Activated CD4-positive, alpha-beta T cell treated with anti-CD3 and anti-CD28 coated beads, Interleukin-2, amount 50 U/mL, for 4 hours (primary cell): ENCODE measurements around the gene TRIM52.
"Not testable (repeated sequence)": the region's sequence is repeated elsewhere in the genome, so short reads cannot be mapped to it uniquely, and the experiment has no call there.

Source experiments
- DNase-seq, 2 experiments: peaks; one replicate each; pipeline ENCODE4 v3.0.0-alpha.2; 2020

TRIM52 gene

GRCh38 chr5:181233088-181233800, 27.7 kb downstream of the TRIM52 start:
- DNase-seq, result no peak

GRCh38 chr5:181232593-181232992, 28.4 kb downstream of the TRIM52 start:
- no peak for DNase-seq

DNA sequence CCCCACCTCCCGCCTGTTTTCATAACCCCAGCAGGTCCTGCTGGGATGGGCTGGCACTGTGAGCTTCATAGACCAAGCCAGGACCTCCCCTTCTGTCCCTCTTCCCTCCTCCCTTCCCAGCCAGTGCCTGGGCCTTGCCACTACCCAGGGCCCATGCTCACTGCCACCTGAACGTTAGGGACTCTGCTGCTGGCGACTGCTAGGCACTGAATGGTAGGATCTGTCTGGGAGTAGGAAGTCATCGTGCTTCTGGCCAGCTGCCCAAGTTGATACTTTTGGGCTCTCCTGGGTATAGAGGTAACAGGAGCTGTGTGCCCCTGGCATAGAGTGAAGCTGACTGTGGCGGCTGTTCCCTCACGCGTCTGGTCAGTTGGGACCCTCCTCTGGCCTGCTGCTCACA, 29.5 kb downstream of the TRIM52 start:
- no peak for DNase-seq

DNA sequence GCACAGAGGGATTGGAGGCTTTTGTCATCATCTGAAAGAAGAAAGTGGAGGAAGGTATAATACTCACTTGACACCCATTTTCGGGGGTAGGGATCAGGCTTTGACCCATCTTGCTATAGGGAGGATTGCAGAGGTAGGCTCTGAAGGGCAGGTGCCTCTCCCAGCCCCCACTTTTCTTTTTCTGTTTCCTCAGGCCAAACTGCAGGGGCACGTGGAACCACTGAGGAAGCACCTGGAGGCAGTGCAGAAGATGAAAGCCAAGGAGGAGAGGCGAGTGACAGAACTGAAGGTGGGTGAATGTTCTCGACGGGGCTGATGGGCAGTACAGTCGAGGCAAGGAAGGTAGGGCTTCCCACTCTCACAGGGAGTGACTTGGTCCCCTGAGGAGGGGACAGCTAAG, 30.4 kb downstream of the TRIM52 start:
- DNase-seq, result no peak

DNA sequence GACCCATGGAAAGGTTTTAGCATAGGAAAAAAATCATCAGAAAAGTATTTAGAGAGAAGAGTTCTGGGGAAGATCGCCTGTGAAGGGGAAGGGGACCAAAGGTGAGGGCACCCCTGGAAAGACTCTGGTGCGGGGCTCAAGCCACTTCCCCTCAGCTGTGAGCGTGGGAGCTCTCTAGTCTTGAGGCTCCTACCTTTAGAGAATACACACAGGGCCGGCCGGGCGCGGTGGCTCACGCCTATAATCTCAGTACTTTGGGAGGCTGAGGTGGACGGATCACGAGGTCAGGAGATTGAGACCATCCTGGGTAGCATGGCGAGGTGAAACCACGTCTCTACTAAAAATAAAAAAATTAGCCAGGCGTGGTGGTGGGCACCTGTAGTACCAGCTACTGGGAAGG, 30.9 kb downstream of the TRIM52 start:
- no peak for DNase-seq

DNA sequence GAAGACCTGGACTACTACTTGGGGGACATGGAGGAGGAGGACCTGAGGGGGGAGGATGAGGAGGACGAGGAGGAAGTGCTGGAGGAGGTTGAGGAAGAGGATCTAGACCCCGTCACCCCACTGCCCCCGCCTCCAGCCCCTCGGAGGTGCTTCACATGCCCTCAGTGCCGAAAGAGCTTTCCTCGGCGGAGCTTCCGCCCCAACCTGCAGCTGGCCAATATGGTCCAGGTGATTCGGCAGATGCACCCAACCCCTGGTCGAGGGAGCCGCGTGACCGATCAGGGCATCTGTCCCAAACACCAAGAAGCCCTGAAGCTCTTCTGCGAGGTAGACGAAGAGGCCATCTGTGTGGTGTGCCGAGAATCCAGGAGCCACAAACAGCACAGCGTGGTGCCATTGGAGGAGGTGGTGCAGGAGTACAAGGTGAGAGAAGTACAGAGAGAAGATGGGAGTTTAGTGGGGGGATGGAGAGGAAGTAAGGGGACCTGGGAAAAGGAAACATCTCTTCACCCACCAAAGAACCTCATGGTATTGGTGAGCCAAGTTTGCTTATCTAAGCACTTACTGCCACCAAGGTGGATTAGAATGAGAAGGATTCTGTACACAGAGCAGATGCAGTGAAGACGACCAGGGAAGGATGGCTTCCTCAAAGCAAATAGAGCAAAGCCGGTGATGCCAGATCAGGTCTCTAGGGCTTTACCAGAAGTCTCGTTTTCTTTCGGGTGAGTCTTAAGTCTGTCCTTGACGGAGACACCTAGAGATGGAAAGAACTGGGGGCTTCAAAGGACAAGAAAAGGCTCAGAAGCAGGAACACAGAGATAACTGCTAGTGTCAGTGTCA, 36.3 kb downstream of the TRIM52 start:
- DNase-seq, result no peak

DNA sequence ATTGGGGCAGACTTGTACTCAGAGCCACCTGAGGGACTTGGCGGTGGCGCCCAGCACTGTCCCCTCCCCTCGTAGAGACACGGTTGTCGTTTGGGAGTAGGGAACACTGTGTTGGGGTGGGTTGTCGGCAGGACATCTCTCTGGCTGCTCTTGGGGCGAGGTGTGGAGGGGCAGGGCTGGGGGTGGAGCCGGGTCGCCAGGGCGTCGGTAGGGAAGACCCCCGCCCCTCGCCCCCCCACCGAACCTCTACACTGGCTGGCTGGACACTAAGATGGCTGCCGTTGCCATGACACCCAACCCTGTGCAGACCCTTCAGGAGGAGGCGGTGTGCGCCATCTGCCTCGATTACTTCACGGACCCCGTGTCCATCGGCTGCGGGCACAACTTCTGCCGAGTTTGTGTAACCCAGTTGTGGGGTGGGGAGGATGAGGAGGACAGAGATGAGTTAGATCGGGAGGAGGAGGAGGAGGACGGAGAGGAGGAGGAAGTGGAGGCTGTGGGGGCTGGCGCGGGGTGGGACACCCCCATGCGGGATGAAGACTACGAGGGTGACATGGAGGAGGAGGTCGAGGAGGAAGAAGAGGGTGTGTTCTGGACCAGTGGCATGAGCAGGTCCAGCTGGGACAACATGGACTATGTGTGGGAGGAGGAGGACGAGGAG, 37.1 kb downstream of the TRIM52 start:
- no peak for DNase-seq

DNA sequence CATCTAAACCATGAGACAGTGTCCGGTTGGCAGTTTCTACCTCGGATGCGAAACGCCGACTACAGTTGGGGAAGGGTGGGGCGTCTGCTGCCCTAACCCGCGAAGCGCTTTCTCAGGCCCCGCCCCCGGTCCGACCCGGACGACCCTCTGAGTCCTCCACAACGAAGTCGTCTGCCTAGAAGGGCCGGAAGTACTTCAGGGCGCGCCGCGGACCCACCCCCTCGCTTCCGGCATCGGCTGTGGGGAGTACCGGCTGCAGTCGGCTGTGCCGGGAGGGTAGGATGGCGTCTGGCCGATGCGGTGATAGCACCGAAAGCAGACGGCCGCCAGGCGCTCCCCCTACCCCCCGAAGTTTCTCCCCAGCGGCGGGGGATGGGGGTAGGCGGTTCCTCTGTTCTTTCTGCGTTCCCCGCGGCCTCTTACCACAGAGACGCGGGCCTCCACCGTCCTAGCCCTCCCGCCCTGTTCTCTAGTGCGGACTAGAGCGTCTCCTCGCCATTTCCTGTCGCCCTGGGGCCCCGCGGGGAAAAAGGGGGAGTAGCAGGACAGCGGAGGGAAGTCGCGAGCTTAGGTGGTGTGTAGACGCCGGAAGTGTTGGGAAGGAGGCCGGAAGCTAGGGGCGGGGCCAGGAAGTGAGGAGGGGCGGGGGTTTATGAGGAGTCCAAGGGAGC, 37.8 kb downstream of the TRIM52 start, which contains the start of gene TRIM41:
Gene TRIM41 (plus strand): TSS at position 224 of the 671 bp plus-strand sequence. CDS start 719 bp downstream, outside the sequence.
- DNase-seq, result peak; percentile 94 to 95

GRCh38 chr5:181222630-181223057, 38.3 kb downstream of the TRIM52 start:
- DNase-seq, result no peak

- DNase-seq, result peak; percentile 94 to 98
Measured at GRCh38 chr5:181221792-181222629, 38.9 kb downstream of the TRIM52 start.

DNA sequence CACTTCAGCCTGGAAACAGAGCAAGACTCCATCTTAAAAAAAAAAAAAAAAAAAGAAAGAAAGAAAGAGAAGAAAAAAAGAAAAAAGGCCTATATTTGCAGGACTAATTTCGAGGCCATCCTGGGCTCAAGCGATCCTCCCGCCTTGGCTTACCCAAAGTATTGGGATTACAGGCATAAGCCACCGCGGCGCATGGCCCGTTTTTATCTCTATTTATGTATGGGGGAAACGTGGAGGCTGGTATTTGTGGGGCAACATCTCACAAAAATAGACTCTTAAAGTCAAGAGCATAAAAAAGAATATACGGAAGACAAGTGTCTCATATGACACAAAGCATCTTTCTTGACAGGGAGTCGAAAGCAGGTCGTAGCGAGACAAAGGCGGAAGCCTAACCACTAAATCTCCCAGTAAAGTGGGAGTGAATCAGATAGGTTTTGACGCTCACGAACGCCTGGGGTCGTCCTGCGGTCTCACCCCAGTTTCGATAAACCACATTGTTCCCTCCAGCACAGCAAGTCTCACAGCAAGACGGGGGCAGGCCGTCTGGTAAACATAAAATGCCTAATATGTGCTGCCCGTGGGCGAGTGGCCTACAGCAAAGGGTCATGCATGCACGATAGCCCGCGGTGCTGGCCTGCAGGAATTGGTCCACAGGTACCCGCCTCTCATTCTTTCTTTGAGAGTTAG, 39.7 kb downstream of the TRIM52 start:
- no peak for DNase-seq

DNA sequence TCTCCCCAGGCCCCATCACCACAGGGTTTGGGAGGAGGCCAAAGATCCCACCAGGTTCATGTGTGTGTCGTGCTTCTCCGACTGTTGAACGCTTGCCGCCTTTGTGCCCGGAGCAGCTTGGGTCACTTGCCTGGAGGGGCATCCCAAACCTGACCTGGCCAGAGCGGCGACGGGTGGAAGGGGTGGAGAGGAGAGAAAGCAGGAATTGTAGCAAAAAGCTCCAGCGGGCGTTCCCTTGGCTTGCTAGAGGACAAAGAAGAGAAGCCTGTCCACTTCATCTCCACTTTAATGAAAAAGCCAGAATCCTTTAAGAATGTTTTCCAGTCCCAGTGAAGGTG, 40.8 kb downstream of the TRIM52 start:
- no peak for DNase-seq

DNA sequence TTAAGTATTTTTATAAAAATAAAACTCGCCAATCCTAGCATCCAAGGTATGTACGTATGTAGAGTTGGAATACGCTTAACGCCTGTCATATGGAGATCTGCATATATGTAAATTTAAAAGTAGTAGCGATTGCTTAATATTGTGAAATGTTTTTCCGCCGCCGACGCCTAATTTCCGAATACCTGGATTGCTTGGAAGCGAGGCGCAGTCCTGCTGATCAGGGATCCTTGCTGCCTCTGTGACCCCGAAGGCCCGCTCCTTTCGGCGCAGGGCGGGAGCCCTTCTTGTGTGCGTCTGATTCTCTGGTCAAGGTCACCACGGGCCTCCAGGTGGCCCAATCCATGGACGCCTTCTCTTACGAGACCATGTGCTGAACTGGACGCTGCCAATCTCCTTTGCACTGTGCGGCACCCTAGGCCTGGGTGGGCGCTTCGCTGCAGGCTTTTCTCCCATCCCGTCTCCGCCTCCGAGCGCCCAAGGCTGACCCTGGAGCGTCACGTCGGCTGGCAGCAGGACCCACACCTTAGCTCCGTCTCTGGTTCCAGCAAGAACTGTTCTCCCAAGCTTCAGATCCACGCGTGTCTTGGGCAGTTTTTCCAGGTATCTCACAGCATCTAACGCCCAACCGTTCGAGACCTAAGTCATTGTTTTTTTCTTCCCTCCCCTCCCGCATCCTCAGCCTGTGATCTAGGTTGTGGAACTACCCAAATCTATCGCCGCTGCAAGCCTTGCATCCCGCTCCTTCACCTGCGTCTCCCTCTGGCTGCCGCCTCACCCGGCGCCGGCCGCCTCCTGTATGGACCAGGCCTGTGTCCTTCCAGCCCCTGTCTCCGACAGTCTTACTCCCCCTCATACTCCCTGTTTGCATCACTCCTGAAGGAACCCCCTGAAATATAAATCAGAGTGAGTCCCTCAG, 41.4 kb downstream of the TRIM52 start:
- no peak for DNase-seq

GRCh38 chr5:181218795-181219124, 42.2 kb downstream of the TRIM52 start:
- no peak for DNase-seq

DNA sequence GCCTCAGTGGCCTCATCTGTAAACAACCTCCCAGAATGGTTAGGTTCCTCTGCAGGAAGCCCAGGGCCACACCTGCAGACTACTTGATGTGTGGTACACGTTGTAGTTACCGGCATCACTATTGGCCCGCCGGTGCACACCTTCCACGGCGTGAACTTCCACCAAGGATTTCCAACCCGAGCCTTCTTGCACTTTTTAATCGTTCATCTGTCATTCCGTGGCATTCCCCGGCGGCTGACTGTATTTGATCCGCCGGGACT, 43.2 kb downstream of the TRIM52 start:
- no peak for DNase-seq

DNA sequence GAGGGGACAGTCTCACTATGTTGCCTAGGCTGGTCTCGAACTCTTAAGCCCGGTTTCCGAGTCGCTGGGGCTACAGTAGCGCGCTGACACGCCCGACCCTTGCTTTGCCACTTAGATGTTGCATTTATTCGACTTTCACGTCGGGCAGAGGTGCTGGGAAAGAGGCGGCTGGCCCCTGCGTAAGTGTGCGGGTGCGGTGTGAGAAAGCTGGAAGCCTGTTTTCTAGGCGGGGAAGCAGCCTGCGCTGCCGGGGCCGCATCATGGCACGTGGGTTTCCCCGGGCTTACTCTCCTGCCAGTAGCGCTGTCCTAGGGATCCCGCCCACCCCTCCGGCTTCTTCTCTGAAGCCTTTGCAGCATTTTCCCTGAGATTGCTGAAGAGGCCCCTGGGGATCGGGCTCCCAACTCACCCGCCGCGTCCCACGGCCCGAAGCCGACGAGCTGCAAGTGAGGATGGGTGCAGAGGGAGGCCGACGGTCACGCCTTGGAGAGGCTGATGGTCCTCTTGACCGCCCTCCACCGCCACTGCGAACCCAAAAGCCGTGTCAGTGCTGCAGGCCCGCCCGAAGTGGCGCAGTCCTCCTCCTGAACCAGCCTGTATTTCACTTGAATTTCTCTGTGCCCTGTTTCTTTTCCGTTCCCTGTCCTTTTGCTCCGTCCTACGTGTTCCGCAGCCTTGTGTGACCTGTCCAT, 43.7 kb downstream of the TRIM52 start:
- peak in 1 of 2 experiments; percentile 57 for DNase-seq

GRCh38 chr5:181215997-181216989, 44.6 kb downstream of the TRIM52 start:
- no peak for DNase-seq

- not testable (repeated sequence) for DNase-seq
Measured at GRCh38 chr5:181214249-181214648, 46.7 kb downstream of the TRIM52 start.

GRCh38 chr5:181212934-181213333, 48.0 kb downstream of the TRIM52 start:
- DNase-seq, result no peak
